Measurements from ENCODE around the gene ARAF. TPM values are rescaled to one million over a fixed set of nuclear protein-coding genes. Genes with fewer than 3 reads are reported as not detected.
A peak's percentile ranks its signal among the peaks of the same experiment; 100 is the strongest.

Gene ARAF
- polyA plus RNA-seq, 1 experiment, result 27.3 TPM

- H3K4me3 ChIP-seq (ENCODE audit: low read depth, low read length), result no peak overlapping the region
- H3K27me3 ChIP-seq (ENCODE audit: control insufficient read depth, insufficient read depth, low read length), result no peaks in the 10 kb centered on the region
- no peak overlapping the region for H3K27ac ChIP-seq (ENCODE audit: low read depth, low read length)
- no peak for TF ChIP-seq CTCF (IDR thresholded peaks at IDR 0.05; ENCODE audit: low read depth, low read length)
- CTCF ChIA-PET, result no interaction called here
- no peaks in the 10 kb centered on the region for H3K9me3 ChIP-seq (ENCODE audit: control insufficient read depth, insufficient read depth, low read length)
- POLR2A ChIA-PET, result no interaction called here
- DNase-seq (ENCODE audit: low read depth, low spot score), result no peak
These were observed 42.9 kb upstream of the ARAF start for GRCh38 chrX:47518144-47518543.

GRCh38 chrX:47523297-47523696 lies 37.7 kb upstream of the ARAF start:
- ChIA-PET POLR2A (interaction anchor here (0.7 to 1.2 kb wide), 5 partner anchors 22 to 306 kb away, joined by 3 to 7 read pairs (median 4); partner anchors contain the start of gene USP11), CTCF (interaction anchor here (0.5 to 3.9 kb wide), 25 partner anchors 8 to 430 kb away, joined by 3 to 29 read pairs (median 3); no protein-coding TSS in a partner anchor)
- H3K4me3 ChIP-seq (ENCODE audit: low read depth, low read length), result peak overlapping the region; percentile 59
- H3K9me3 ChIP-seq (ENCODE audit: control insufficient read depth, insufficient read depth, low read length), result no peaks in the 10 kb centered on the region
- TF ChIP-seq CTCF (IDR thresholded peaks at IDR 0.05; ENCODE audit: low read depth, low read length), result peak; percentile 72
- DNase-seq (ENCODE audit: low read depth, low spot score), result peak; percentile 29
- no peaks in the 10 kb centered on the region for H3K27me3 ChIP-seq (ENCODE audit: control insufficient read depth, insufficient read depth, low read length)
- no peak overlapping the region for H3K27ac ChIP-seq (ENCODE audit: low read depth, low read length)

- Histone ChIP-seq H3K27ac (ENCODE audit: low read depth, low read length) (no peak overlapping the region), H3K9me3 (ENCODE audit: control insufficient read depth, insufficient read depth, low read length) (no peaks in the 10 kb centered on the region), H3K4me3 (ENCODE audit: low read depth, low read length) (peak overlapping the region; percentile 59), H3K27me3 (ENCODE audit: control insufficient read depth, insufficient read depth, low read length) (no peaks in the 10 kb centered on the region)
- no peak for DNase-seq (ENCODE audit: low read depth, low spot score)
- no peak for TF ChIP-seq CTCF (IDR thresholded peaks at IDR 0.05; ENCODE audit: low read depth, low read length)
- ChIA-PET POLR2A (interaction anchor here (0.7 to 1.2 kb wide), 5 partner anchors 22 to 306 kb away, joined by 3 to 7 read pairs (median 4); partner anchors contain the start of gene USP11), CTCF (interaction anchor here (0.6 to 3.9 kb wide), 21 partner anchors 9 to 430 kb away, joined by 3 to 29 read pairs (median 4); no protein-coding TSS in a partner anchor)
These were observed 37.3 kb upstream of the ARAF start for GRCh38 chrX:47523713-47524166.

- ChIA-PET CTCF (no interaction called here), POLR2A (no interaction called here)
- Histone ChIP-seq H3K27ac (ENCODE audit: low read depth, low read length) (no peak overlapping the region), H3K4me3 (ENCODE audit: low read depth, low read length) (no peak overlapping the region), H3K9me3 (ENCODE audit: control insufficient read depth, insufficient read depth, low read length) (no peaks in the 10 kb centered on the region), H3K27me3 (ENCODE audit: control insufficient read depth, insufficient read depth, low read length) (no peaks in the 10 kb centered on the region)
- no peak for DNase-seq (ENCODE audit: low read depth, low spot score)
- no peak for TF ChIP-seq CTCF (IDR thresholded peaks at IDR 0.05; ENCODE audit: low read depth, low read length)
These were observed 31.5 kb upstream of the ARAF start for GRCh38 chrX:47529548-47529947.

GRCh38 chrX:47530049-47530448 lies 31.0 kb upstream of the ARAF start:
- POLR2A ChIA-PET, result no interaction called here
- Histone ChIP-seq H3K4me3 (ENCODE audit: low read depth, low read length) (no peak overlapping the region), H3K9me3 (ENCODE audit: control insufficient read depth, insufficient read depth, low read length) (no peaks in the 10 kb centered on the region), H3K27me3 (ENCODE audit: control insufficient read depth, insufficient read depth, low read length) (no peaks in the 10 kb centered on the region), H3K27ac (ENCODE audit: low read depth, low read length) (no peak overlapping the region)
- no peak for DNase-seq (ENCODE audit: low read depth, low spot score)
- CTCF ChIA-PET, result no interaction called here
- no peak for TF ChIP-seq CTCF (IDR thresholded peaks at IDR 0.05; ENCODE audit: low read depth, low read length)

Data from AG04450 (cell line).